Muscle of arm (tissue), 12 donors: ENCODE data around the gene GRIK5. TPM values are rescaled to one million over a fixed set of nuclear protein-coding genes. Genes with fewer than 3 reads are reported as not detected.

Experiments
- DNase-seq: peaks from one replicate; pipeline ENCODE4 v3.0.0-alpha.2; 2013
- polyA plus RNA-seq, 12 donors: library from polyadenylated mRNA; unstranded; fragments of 120-200 nt; gene quantifications; one replicate each; pipeline ENCODE4 v1.2.1, GENCODE V29; 2013; ENCODE audit not compliant: insufficient read length in 12 of 12

Gene GRIK5
- polyA plus RNA-seq, 12 donors = 1.7 to 10.3 (median 3.2) TPM; not detected in 1

- DNase-seq = peak; percentile 85
Observed at GRCh38 chr19:41958367-41959055, 111.5 kb downstream of the GRIK5 start.

- peak; percentile 65 for DNase-seq
Observed at GRCh38 chr19:41957838-41958366, 112.1 kb downstream of the GRIK5 start.

- DNase-seq = no peak
Observed at GRCh38 chr19:41957161-41957837, 112.7 kb downstream of the GRIK5 start.

GRCh38 chr19:41956621-41957020 is 113.4 kb downstream of the GRIK5 start:
- DNase-seq = no peak

GRCh38 chr19:41955521-41955920 is 114.5 kb downstream of the GRIK5 start:
- DNase-seq = no peak

- peak; percentile 80 for DNase-seq
Observed at GRCh38 chr19:41951686-41952172, 118.3 kb downstream of the GRIK5 start.

Other genes starting within 250 kb of the GRIK5 start
- gene LYPD4, start 225.5 kb downstream of the GRIK5 start, polyA plus RNA-seq = not detected
- not detected for gene DMRTC2, start 225.2 kb downstream of the GRIK5 start, polyA plus RNA-seq
- gene RPS19, start 210.0 kb downstream of the GRIK5 start, polyA plus RNA-seq = 1,000 to 10,000 TPM in 11 of 12 donors, not detected in 1; 1,642 to 2,436 (median 1,937) TPM
- gene CD79A, start 192.9 kb downstream of the GRIK5 start, polyA plus RNA-seq = 1 to 10 TPM in 1 of 12 donors, under 1 TPM in 9, not detected in 2; 0.48 to 9.8 (median 0.73) TPM
- gene ARHGEF1, start 187.0 kb downstream of the GRIK5 start, polyA plus RNA-seq = 100 to 1,000 TPM in 2 of 12 donors, 10 to 100 TPM in 9, not detected in 1; 28.7 to 116 (median 35.3) TPM
- under 1 TPM in 8 of 12 donors, not detected in 4; 0.08 to 0.18 (median 0.11) TPM for gene ERFL, start 141.8 kb downstream of the GRIK5 start, polyA plus RNA-seq
- gene RABAC1, start 110.9 kb downstream of the GRIK5 start, polyA plus RNA-seq = 100 to 1,000 TPM in 1 of 12 donors, 10 to 100 TPM in 10, not detected in 1; 39.4 to 104 (median 56.4) TPM
- gene ATP1A3, start 76.0 kb downstream of the GRIK5 start, polyA plus RNA-seq = 10 to 100 TPM in 1 of 12 donors, 1 to 10 TPM in 1, under 1 TPM in 9, not detected in 1; 0.30 to 16.6 (median 0.59) TPM
- gene ZNF574, start 6.0 kb upstream of the GRIK5 start, polyA plus RNA-seq = 10 to 100 TPM in 3 of 12 donors, 1 to 10 TPM in 8, not detected in 1; 7.2 to 13.3 (median 9.2) TPM
- 1 to 10 TPM in 10 of 12 donors, under 1 TPM in 1, not detected in 1; 0.92 to 6.1 (median 1.4) TPM for gene POU2F2, start 62.2 kb upstream of the GRIK5 start, polyA plus RNA-seq
- gene DEDD2, start 147.5 kb upstream of the GRIK5 start, polyA plus RNA-seq = 10 to 100 TPM in 9 of 12 donors, 1 to 10 TPM in 1, not detected in 2; 9.9 to 17.4 (median 12.0) TPM
- 1 to 10 TPM in 11 of 12 donors, not detected in 1; 4.5 to 8.4 (median 6.8) TPM for gene ZNF526, start 150.1 kb upstream of the GRIK5 start, polyA plus RNA-seq
- 10 to 100 TPM in 11 of 12 donors, not detected in 1; 36.1 to 84.0 (median 42.9) TPM for gene GSK3A, start 172.4 kb upstream of the GRIK5 start, polyA plus RNA-seq
- gene ERF, start 184.9 kb upstream of the GRIK5 start, polyA plus RNA-seq = 10 to 100 TPM in 11 of 12 donors, not detected in 1; 27.1 to 66.4 (median 32.7) TPM
- 10 to 100 TPM in 11 of 12 donors, not detected in 1; 25.3 to 66.6 (median 31.6) TPM for gene CIC, start 199.0 kb upstream of the GRIK5 start, polyA plus RNA-seq
- 1 to 10 TPM in 2 of 12 donors, under 1 TPM in 8, not detected in 2; 0.34 to 1.8 (median 0.62) TPM for gene PRR19, start 231.9 kb upstream of the GRIK5 start, polyA plus RNA-seq
- gene PAFAH1B3, start 232.4 kb upstream of the GRIK5 start, polyA plus RNA-seq = 10 to 100 TPM in 11 of 12 donors, not detected in 1; 20.2 to 37.1 (median 28.1) TPM
- under 1 TPM in 10 of 12 donors, not detected in 2; 0.12 to 0.56 (median 0.26) TPM for gene TMEM145, start 243.1 kb upstream of the GRIK5 start, polyA plus RNA-seq